NCI-H1436 treated with DMSO at 0.1 percent for 48 hours (cell line): ENCODE measurements around the gene ACACB.

Source experiments
- DNase-seq: peaks from one replicate; lab custom pipeline; 2025; lab: John Stamatoyannopoulos, UW

Gene ACACB

GRCh38 chr12:109174468-109174867 is 58.1 kb downstream of the ACACB start:
- DNase-seq: no peak

GRCh38 chr12:109178532-109178931 is 62.1 kb downstream of the ACACB start:
- DNase-seq: no peak

GRCh38 chr12:109179927-109180326 is 63.5 kb downstream of the ACACB start:
- DNase-seq: no peak

GRCh38 chr12:109182041-109182839 is 65.9 kb downstream of the ACACB start:
- DNase-seq: no peak

GRCh38 chr12:109185441-109185840 is 69.1 kb downstream of the ACACB start:
- no peak for DNase-seq

GRCh38 chr12:109186993-109187653 is 70.7 kb downstream of the ACACB start:
- DNase-seq: no peak

GRCh38 chr12:109188108-109188712 is 71.8 kb downstream of the ACACB start:
- DNase-seq: no peak

GRCh38 chr12:109189291-109189690 is 72.9 kb downstream of the ACACB start:
- DNase-seq: no peak

GRCh38 chr12:109191621-109192250 is 75.3 kb downstream of the ACACB start:
- DNase-seq: no peak

GRCh38 chr12:109192358-109192757 is 76.0 kb downstream of the ACACB start:
- DNase-seq: no peak

GRCh38 chr12:109193896-109194295 is 77.5 kb downstream of the ACACB start:
- no peak for DNase-seq

GRCh38 chr12:109196332-109196731 is 79.9 kb downstream of the ACACB start:
- no peak for DNase-seq

- no peak for DNase-seq
Observed at GRCh38 chr12:109197327-109197726, 80.9 kb downstream of the ACACB start.

GRCh38 chr12:109199324-109199723 is 82.9 kb downstream of the ACACB start:
- DNase-seq: no peak

GRCh38 chr12:109200825-109201495 is 84.6 kb downstream of the ACACB start:
- DNase-seq: no peak

GRCh38 chr12:109201496-109201885 is 85.1 kb downstream of the ACACB start:
- DNase-seq: no peak

- no peak for DNase-seq
Observed at GRCh38 chr12:109202770-109203169, 86.4 kb downstream of the ACACB start.

GRCh38 chr12:109203480-109203879 is 87.1 kb downstream of the ACACB start:
- DNase-seq: no peak

GRCh38 chr12:109209082-109209481 is 92.7 kb downstream of the ACACB start:
- no peak for DNase-seq

- no peak for DNase-seq
Observed at GRCh38 chr12:109212460-109213115, 96.2 kb downstream of the ACACB start.

- no peak for DNase-seq
Observed at GRCh38 chr12:109214131-109214530, 97.7 kb downstream of the ACACB start.

GRCh38 chr12:109218996-109219395 is 102.6 kb downstream of the ACACB start:
- no peak for DNase-seq
